HEK293 (cell line): ENCODE data around the gene TNS1.

Source experiments
- CTCF ChIA-PET: fragments of 350-600 bp; formaldehyde crosslinking; extraction: SDS; loops from one replicate; lab custom pipeline; 2021; ENCODE audit warnings: antibody characterized with exemption; lab: Yijun Ruan, JAX
- POLR2A ChIA-PET: fragments of 300-600 bp; formaldehyde crosslinking; extraction: SDS; loops from one replicate; lab custom pipeline; 2020; ENCODE audit warnings: antibody characterized with exemption, inconsistent platforms; lab: Yijun Ruan, JAX
- H3K27ac ChIP-seq: fragments of 200-500 bp; sonication (Bioruptor generic); 2 replicates; pipeline ENCODE4 v1.5.1; 2014; ENCODE audit warnings: low read depth, low read length, control low read depth, inconsistent platforms; ENCODE audit errors: extremely low read depth
- H3K36me3 ChIP-seq, 2 experiments: fragments of 200-500 bp in 1 of 2; sonication (Bioruptor generic) in 1 of 2; 1 replicate in 1 of 2; 2 replicates in 1 of 2; pipeline ENCODE4 v1.5.1; 2014 to 2017; ENCODE audit warnings: inconsistent platforms in 2 of 2, low read length in 2 of 2; ENCODE audit not compliant: control insufficient read depth in 2 of 2, insufficient read depth in 1 of 2
- H3K4me1 ChIP-seq: fragments of 200-500 bp; sonication (Bioruptor generic); 2 replicates; pipeline ENCODE4 v1.5.1; 2014; ENCODE audit warnings: mild to moderate bottlenecking, low read length, inconsistent platforms; ENCODE audit not compliant: control insufficient read depth, insufficient read depth
- H3K4me3 ChIP-seq: 2 replicates; pipeline ENCODE4 v1.5.1; 2011; ENCODE audit warnings: low read depth, mild to moderate bottlenecking, control low read depth, low read length, moderate library complexity
- H3K9me3 ChIP-seq: fragments of 200-500 bp; sonication (Bioruptor generic); 2 replicates; pipeline ENCODE4 v1.5.1; 2014; ENCODE audit warnings: low read depth, low read length, inconsistent platforms; ENCODE audit not compliant: control insufficient read depth, insufficient read depth
- GLI4 ChIP-seq: fragments of 450-650 bp; formaldehyde crosslinking; IDR thresholded peaks from 2 replicates; pipeline ENCODE4 v1.5.1; 2016; ENCODE audit warnings: missing biosample characterization, missing genetic modification characterization
- MYNN ChIP-seq: fragments of 450-650 bp; formaldehyde crosslinking; IDR thresholded peaks from 2 replicates; pipeline ENCODE4 v1.5.1; 2016; ENCODE audit warnings: missing biosample characterization, missing genetic modification characterization, borderline replicate concordance
- RBAK ChIP-seq: fragments of 450-650 bp; formaldehyde crosslinking; IDR thresholded peaks from 2 replicates; pipeline ENCODE4 v1.5.1; 2016; ENCODE audit warnings: missing biosample characterization, missing genetic modification characterization
- SP2 ChIP-seq: fragments of 450-650 bp; formaldehyde crosslinking; IDR thresholded peaks from 2 replicates; pipeline ENCODE4 v1.5.1; 2016; ENCODE audit warnings: missing biosample characterization, missing genetic modification characterization
- ZNF146 ChIP-seq: fragments of 450-650 bp; formaldehyde crosslinking; IDR thresholded peaks from 2 replicates; pipeline ENCODE4 v1.5.1; 2016; ENCODE audit warnings: missing biosample characterization, missing genetic modification characterization
- ZNF155 ChIP-seq: fragments of 450-650 bp; formaldehyde crosslinking; IDR thresholded peaks from 2 replicates; pipeline ENCODE4 v1.5.1; 2016; ENCODE audit warnings: missing biosample characterization, missing genetic modification characterization
- ZNF184 ChIP-seq: fragments of 450-650 bp; IDR thresholded peaks from 2 replicates; pipeline ENCODE4 v1.5.1; 2018; ENCODE audit warnings: missing biosample characterization, mild to moderate bottlenecking, missing genetic modification characterization
- ZNF266 ChIP-seq: fragments of 450-650 bp; formaldehyde crosslinking; IDR thresholded peaks from 2 replicates; pipeline ENCODE4 v1.5.1; 2016; ENCODE audit warnings: missing biosample characterization, missing genetic modification characterization, low read depth
- ZNF274 ChIP-seq, 2 experiments: fragments of 200-500 bp in 1 of 2; fragments of 450-650 bp in 1 of 2; sonication (Bioruptor generic) in 1 of 2; formaldehyde crosslinking in 1 of 2; IDR thresholded peaks; 2 replicates each; pipeline versions ENCODE4 v1.5.1 to v1.6.1; 2014 to 2016; ENCODE audit warnings: borderline replicate concordance in 1 of 2, inconsistent platforms in 1 of 2, low read length in 1 of 2, missing biosample characterization in 1 of 2, missing genetic modification characterization in 1 of 2
- ZNF549 ChIP-seq: fragments of 450-650 bp; IDR thresholded peaks from 2 replicates; pipeline ENCODE4 v1.5.1; 2018; ENCODE audit warnings: missing biosample characterization, missing genetic modification characterization, mild to moderate bottlenecking, inconsistent platforms, moderate library complexity
- ZNF571 ChIP-seq: fragments of 450-650 bp; formaldehyde crosslinking; IDR thresholded peaks from 2 replicates; pipeline ENCODE4 v1.5.0; 2017; ENCODE audit warnings: missing biosample characterization, missing genetic modification characterization
- ZNF629 ChIP-seq: fragments of 450-650 bp; formaldehyde crosslinking; IDR thresholded peaks from 2 replicates; pipeline ENCODE4 v1.5.1; 2017; ENCODE audit warnings: missing biosample characterization, missing genetic modification characterization
- ZNF658 ChIP-seq: fragments of 450-650 bp; formaldehyde crosslinking; IDR thresholded peaks from 2 replicates; pipeline ENCODE4; 2016; ENCODE audit warnings: missing biosample characterization, missing genetic modification characterization
- ZNF76 ChIP-seq: fragments of 450-650 bp; formaldehyde crosslinking; IDR thresholded peaks from 2 replicates; pipeline ENCODE4; 2016; ENCODE audit warnings: low read depth, missing biosample characterization, missing genetic modification characterization, borderline replicate concordance
- ZNF837 ChIP-seq: fragments of 450-650 bp; formaldehyde crosslinking; IDR thresholded peaks from 2 replicates; pipeline ENCODE4 v1.5.1; 2016; ENCODE audit warnings: missing biosample characterization, missing genetic modification characterization
- ZSCAN16 ChIP-seq: fragments of 450-650 bp; formaldehyde crosslinking; IDR thresholded peaks from 2 replicates; pipeline ENCODE4 v1.5.1; 2016; ENCODE audit warnings: missing biosample characterization, missing genetic modification characterization
- ZXDB ChIP-seq: fragments of 450-650 bp; formaldehyde crosslinking; IDR thresholded peaks from 2 replicates; pipeline ENCODE4 v1.5.1; 2016; ENCODE audit warnings: missing biosample characterization, missing genetic modification characterization
- TF ChIP-seq, protein P1 (sequence below): fragments of 450-650 bp; formaldehyde crosslinking; optimal IDR thresholded peaks from 2 replicates; pipeline ENCODE3; 2016; ENCODE audit warnings: missing biosample characterization, mild to moderate bottlenecking, missing genetic modification characterization
- TF ChIP-seq, protein P2 (sequence below): fragments of 450-650 bp; formaldehyde crosslinking; IDR thresholded peaks from 2 replicates; pipeline ENCODE4 v1.5.1; 2016; ENCODE audit warnings: missing biosample characterization, missing genetic modification characterization

TNS1 gene

DNA sequence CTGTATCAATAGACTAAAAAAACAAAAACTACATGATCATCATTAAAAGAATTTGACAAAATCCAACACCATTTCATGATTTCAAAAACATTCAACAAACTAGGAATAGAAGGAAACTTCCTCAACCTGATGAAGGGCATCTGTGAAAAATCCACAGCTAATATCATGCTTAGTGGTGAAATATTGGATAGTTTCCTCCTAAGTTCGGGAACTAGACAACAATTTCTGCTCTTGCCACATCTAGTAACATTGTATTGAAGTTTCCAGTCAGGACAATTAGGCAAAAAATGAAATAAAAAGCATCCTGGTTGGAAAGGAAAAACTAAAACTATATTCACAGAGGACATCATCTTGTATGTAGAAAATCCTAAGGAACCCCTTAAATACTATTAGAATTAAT is 34.8 kb downstream of the TNS1 start:
- no peaks in the 10 kb centered on the region for H3K36me3 ChIP-seq
- H3K9me3 ChIP-seq: no peaks in the 10 kb centered on the region
- CTCF ChIA-PET: interaction anchor here (1.1 kb wide), 1 partner anchor 81 kb away, joined by 5 read pairs; no protein-coding TSS in a partner anchor
- POLR2A ChIA-PET: no interaction called here
- H3K4me3 ChIP-seq: no peak overlapping the region
- no peak overlapping the region for H3K27ac ChIP-seq
- TF ChIP-seq ZNF155: no peak
- TF ChIP-seq ZNF184 (tag by site-specific recombination): no peak
- TF ChIP-seq ZNF549 (tag by site-specific recombination): no peak
- no peak for TF ChIP-seq GLI4 (tag by site-specific recombination)
- TF ChIP-seq RBAK (tag by site-specific recombination): no peak
- TF ChIP-seq MYNN: no peak
- TF ChIP-seq ZNF266 (tag by site-specific recombination): no peak
- TF ChIP-seq ZXDB (tag by site-specific recombination): no peak
- no peak for TF ChIP-seq ZNF146 (tag by site-specific recombination)
- TF ChIP-seq ZNF837 (tag by site-specific recombination): no peak
- no peak for TF ChIP-seq ZNF658
- TF ChIP-seq SP2 (tag by site-specific recombination): no peak
- no peaks in the 10 kb centered on the region for H3K4me1 ChIP-seq

DNA sequence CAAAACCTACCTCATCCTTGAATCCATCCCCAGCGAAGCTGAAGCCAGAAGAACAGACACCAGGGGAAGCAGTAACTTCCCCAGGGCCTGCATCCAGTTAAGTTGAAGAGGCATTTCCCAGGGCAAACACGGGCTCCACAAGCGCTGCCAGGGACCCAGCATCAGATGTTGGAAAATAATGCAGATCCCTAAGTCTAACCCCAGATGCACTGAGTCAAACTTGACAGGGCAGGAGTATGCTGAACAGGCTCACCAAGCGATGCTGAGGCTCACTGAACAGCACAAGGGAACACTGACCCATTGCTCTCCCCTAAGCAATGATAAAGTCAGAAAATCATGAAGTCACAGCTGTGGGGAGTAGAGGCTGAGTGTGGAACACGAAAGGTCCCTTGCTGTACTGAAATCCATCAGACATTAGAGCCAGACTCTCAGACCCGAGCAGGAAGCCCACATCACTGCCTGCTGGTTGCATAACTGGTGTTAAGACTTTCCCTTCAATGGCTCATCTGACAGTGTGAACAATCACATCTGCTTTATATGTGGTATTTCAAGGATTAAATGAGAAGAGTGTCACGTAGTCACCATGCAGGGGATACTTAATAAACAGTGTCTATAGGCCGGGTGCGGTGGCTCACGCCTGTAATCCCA is 36.2 kb downstream of the TNS1 start:
- Histone ChIP-seq H3K9me3 (no peaks in the 10 kb centered on the region), H3K27ac (no peak overlapping the region), H3K4me3 (no peak overlapping the region), H3K36me3 (no peaks in the 10 kb centered on the region), H3K4me1 (no peaks in the 10 kb centered on the region)
- ChIA-PET CTCF (interaction anchor here (1.1 to 1.2 kb wide), 2 partner anchors 18 to 80 kb away, joined by 5 to 6 read pairs; no protein-coding TSS in a partner anchor), POLR2A (no interaction called here)
- TF ChIP-seq ZNF629 (tag by site-specific recombination) (no peak), ZSCAN16 (tag by site-specific recombination) (no peak), ZNF274 (IDR thresholded peaks at IDR 0.05; ENCODE audit: low read length) (no peak), ZNF274 (tag by site-specific recombination; IDR thresholded peaks at IDR 0.05; ENCODE audit: borderline replicate concordance) (no peak), ZNF571 (tag by site-specific recombination) (no peak), ZNF76 (tag by site-specific recombination) (no peak)
- TF ChIP-seq, protein P1, sequence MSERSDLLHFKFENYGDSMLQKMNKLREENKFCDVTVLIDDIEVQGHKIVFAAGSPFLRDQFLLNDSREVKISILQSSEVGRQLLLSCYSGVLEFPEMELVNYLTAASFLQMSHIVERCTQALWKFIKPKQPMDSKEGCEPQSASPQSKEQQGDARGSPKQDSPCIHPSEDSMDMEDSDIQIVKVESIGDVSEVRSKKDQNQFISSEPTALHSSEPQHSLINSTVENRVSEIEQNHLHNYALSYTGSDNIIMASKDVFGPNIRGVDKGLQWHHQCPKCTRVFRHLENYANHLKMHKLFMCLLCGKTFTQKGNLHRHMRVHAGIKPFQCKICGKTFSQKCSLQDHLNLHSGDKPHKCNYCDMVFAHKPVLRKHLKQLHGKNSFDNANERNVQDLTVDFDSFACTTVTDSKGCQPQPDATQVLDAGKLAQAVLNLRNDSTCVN (tag by site-specific recombination): no peak
- TF ChIP-seq, protein P2, sequence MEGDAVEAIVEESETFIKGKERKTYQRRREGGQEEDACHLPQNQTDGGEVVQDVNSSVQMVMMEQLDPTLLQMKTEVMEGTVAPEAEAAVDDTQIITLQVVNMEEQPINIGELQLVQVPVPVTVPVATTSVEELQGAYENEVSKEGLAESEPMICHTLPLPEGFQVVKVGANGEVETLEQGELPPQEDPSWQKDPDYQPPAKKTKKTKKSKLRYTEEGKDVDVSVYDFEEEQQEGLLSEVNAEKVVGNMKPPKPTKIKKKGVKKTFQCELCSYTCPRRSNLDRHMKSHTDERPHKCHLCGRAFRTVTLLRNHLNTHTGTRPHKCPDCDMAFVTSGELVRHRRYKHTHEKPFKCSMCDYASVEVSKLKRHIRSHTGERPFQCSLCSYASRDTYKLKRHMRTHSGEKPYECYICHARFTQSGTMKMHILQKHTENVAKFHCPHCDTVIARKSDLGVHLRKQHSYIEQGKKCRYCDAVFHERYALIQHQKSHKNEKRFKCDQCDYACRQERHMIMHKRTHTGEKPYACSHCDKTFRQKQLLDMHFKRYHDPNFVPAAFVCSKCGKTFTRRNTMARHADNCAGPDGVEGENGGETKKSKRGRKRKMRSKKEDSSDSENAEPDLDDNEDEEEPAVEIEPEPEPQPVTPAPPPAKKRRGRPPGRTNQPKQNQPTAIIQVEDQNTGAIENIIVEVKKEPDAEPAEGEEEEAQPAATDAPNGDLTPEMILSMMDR (tag by site-specific recombination): no peak
- TF ChIP-seq, all 188 proteins: peak for 0
